Smooth muscle cell (in vitro differentiated cells): ENCODE results near the gene WNK2. TPM values are rescaled to one million over a fixed set of nuclear protein-coding genes. Genes with fewer than 3 reads are reported as not detected.

ENCODE experiments used
- DNase-seq: peaks from one replicate; lab custom pipeline; 2025; ENCODE audit not compliant: unreplicated experiment; lab: John Stamatoyannopoulos, UW
- H2AFZ ChIP-seq: fragments of 200-600 bp; sonication (generic); 2 replicates; pipeline ENCODE4 v1.6.0; 2016; ENCODE audit warnings: antibody characterized with exemption, low read depth, mild to moderate bottlenecking
- H3F3A ChIP-seq: fragments of 200-600 bp; sonication (generic); 2 replicates; pipeline ENCODE4 v1.6.0; 2017; ENCODE audit warnings: antibody characterized with exemption, low read depth
- H3K27ac ChIP-seq: fragments of 200-600 bp; sonication (generic); 2 replicates; pipeline ENCODE4 v1.5.1; 2016; ENCODE audit warnings: low read depth, mild to moderate bottlenecking
- H3K27me3 ChIP-seq: fragments of 200-600 bp; sonication (generic); 2 replicates; pipeline ENCODE4 v1.6.1; 2016; ENCODE audit warnings: low read depth, mild to moderate bottlenecking
- H3K36me3 ChIP-seq: fragments of 200-600 bp; sonication (generic); 2 replicates; pipeline ENCODE4 v1.5.1; 2016; ENCODE audit warnings: low read depth
- H3K4me1 ChIP-seq: fragments of 200-600 bp; sonication (generic); 2 replicates; pipeline ENCODE4 v1.5.1; 2016; ENCODE audit warnings: low read depth
- H3K4me2 ChIP-seq: fragments of 200-600 bp; sonication (generic); 2 replicates; pipeline ENCODE4 v1.6.0; 2016; ENCODE audit warnings: mild to moderate bottlenecking
- H3K4me3 ChIP-seq: fragments of 200-600 bp; sonication (generic); 2 replicates; pipeline ENCODE4 v1.5.1; 2016; ENCODE audit warnings: mild to moderate bottlenecking
- H3K79me2 ChIP-seq: fragments of 200-600 bp; sonication (generic); 2 replicates; pipeline ENCODE4 v1.6.0; 2016; ENCODE audit warnings: low read depth, mild to moderate bottlenecking
- H3K9ac ChIP-seq: fragments of 200-600 bp; sonication (generic); 2 replicates; pipeline ENCODE4 v1.6.0; 2016; ENCODE audit warnings: low read depth
- H3K9me3 ChIP-seq: fragments of 200-600 bp; sonication (generic); replicated peaks from 2 replicates; pipeline ENCODE4 v1.5.1; 2016; ENCODE audit warnings: low read depth
- H4K20me1 ChIP-seq: fragments of 200-600 bp; sonication (generic); 2 replicates; pipeline ENCODE4 v1.6.0; 2016; ENCODE audit warnings: low read depth
- WGBS: methylation state at CpG from one replicate; pipeline ENCODE4 v1.1.7; 2016; ENCODE audit warnings: low lambda C conversion rate; 5-methylcytosine and 5-hydroxymethylcytosine counted together
- polyA plus RNA-seq: library from polyadenylated mRNA; unstranded; fragments of >200 nt; fragmentation: Nextera tagmentation; extraction: Ambion mirVana; gene quantifications from 2 replicates; pipeline ENCODE4 v1.2.1, GENCODE V29; 2016
- total RNA-seq: library from RNA; depleted of rRNA; stranded (reverse); fragments of >200 nt; gene quantifications from 2 replicates; pipeline ENCODE4 v1.2.3, GENCODE V29; 2014
- TF ChIP-seq, protein P1 (sequence below): fragments of 200-600 bp; sonication (generic); IDR thresholded peaks from 2 replicates; pipeline ENCODE4 v1.5.1; 2017; ENCODE audit warnings: borderline replicate concordance, mild to moderate bottlenecking, antibody characterized with exemption; ENCODE audit not compliant: insufficient read depth, poor library complexity, severe bottlenecking

The WNK2 gene
- total and polyA plus RNA-seq, 2 experiments from 2014 or later: 0.27 to 0.31 TPM

- DNase-seq: no peak
- no peaks in the 10 kb centered on the region for H3K36me3 ChIP-seq
- WGBS: 83% methylated on average over 10 of the region's 10 CpGs
Observed at GRCh38 chr9:93261281-93261680, 77.3 kb downstream of the WNK2 start.

DNA sequence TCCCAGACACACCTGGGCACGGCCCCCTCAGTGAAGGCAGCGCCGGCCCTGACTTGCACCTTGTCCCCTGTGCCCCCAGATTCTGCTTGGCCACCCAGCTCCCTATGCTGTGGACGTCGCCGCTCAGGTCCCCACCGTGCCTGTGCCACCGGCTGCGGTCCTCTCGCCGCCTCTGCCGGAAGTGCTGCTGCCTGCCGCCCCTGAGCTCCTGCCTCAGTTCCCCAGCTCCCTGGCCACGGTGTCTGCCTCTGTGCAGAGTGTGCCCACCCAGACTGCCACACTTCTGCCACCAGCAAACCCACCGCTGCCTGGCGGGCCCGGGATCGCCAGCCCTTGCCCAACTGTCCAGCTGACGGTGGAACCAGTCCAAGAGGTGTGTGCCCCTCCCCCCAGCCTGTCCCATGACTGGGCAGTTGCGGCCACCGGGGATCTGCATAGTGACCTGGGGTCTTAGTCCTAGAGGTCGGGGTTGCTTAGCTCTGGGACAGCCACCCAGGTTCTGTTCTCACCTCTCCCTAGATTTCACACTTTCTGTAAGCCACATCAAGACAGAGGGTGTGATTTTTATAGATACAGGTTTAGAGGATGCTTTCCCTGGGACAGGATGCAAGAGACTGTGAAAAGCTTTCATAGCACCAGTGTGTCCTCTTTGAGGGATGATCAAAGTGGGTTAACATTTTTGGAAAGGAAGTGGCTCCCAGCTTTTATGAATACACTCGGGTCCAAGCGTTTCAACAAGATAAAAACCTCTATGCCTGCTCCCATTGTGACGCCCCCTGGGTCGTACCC is 78.0 kb downstream of the WNK2 start:
- Histone ChIP-seq H2AFZ (no peak overlapping the region), H3K27ac (no peak overlapping the region), H3K4me1 (no peaks in the 10 kb centered on the region), H3K79me2 (no peaks in the 10 kb centered on the region), H3K27me3 (no peaks in the 10 kb centered on the region), H3K9ac (no peak overlapping the region), H3K9me3 (no peaks in the 10 kb centered on the region), H3K4me2 (no peak overlapping the region), H3F3A (no peaks in the 10 kb centered on the region), H4K20me1 (no peaks in the 10 kb centered on the region), H3K4me3 (no peak overlapping the region), H3K36me3 (no peaks in the 10 kb centered on the region)
- no peak for DNase-seq
- TF ChIP-seq, protein P1, sequence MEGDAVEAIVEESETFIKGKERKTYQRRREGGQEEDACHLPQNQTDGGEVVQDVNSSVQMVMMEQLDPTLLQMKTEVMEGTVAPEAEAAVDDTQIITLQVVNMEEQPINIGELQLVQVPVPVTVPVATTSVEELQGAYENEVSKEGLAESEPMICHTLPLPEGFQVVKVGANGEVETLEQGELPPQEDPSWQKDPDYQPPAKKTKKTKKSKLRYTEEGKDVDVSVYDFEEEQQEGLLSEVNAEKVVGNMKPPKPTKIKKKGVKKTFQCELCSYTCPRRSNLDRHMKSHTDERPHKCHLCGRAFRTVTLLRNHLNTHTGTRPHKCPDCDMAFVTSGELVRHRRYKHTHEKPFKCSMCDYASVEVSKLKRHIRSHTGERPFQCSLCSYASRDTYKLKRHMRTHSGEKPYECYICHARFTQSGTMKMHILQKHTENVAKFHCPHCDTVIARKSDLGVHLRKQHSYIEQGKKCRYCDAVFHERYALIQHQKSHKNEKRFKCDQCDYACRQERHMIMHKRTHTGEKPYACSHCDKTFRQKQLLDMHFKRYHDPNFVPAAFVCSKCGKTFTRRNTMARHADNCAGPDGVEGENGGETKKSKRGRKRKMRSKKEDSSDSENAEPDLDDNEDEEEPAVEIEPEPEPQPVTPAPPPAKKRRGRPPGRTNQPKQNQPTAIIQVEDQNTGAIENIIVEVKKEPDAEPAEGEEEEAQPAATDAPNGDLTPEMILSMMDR: no peak
- 91% methylated on average over 26 of the region's 26 CpGs for WGBS

More at GRCh38 chr9:93261281-93261680, 77.3 kb downstream of the WNK2 start:
- Histone ChIP-seq H4K20me1 (no peaks in the 10 kb centered on the region), H3K4me1 (no peaks in the 10 kb centered on the region), H3K9me3 (no peaks in the 10 kb centered on the region), H3K9ac (no peak overlapping the region), H3K4me2 (no peak overlapping the region), H3K27ac (no peak overlapping the region), H3K79me2 (no peaks in the 10 kb centered on the region), H2AFZ (no peak overlapping the region), H3F3A (no peaks in the 10 kb centered on the region), H3K27me3 (no peaks in the 10 kb centered on the region), H3K4me3 (no peak overlapping the region)
- TF ChIP-seq, protein P1: no peak

DNA sequence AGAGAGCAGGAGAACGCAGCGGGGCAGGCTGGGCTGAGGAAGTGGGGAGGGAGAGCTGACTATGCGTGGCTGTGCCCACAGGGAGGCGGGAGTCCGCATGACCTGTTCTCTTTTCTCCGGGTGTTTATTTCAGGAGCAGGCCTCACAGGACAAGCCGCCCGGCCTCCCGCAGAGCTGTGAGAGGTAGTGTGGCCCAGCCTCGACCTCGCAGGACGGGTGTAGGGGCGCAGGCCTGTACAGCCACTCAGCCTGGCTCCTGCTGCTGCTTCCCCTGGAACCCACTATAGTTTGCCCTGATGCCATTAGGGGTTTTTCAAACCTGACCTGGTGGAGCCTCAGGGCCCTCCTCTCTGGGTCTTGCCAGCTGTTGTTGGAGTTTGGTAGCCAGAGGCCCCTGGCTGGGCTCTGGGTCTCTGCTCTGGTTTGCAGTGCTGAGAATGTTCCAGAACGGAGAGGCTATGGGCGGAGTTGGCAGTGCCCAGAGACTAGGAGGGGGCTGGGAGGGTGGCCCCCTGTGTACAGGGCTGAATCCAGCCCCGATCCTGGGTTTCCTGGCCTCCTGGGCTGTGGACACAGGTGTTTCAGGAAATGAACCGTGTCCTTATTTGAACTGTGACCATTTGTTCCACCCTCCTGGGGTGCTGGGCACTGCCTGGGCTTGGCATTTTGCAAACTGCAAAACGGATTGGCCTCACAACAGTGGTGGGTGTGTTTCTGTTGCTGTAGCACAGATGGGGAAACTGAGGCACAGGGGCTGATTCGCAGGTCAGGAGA is 78.8 kb downstream of the WNK2 start:
- DNase-seq: no peak
- Histone ChIP-seq H3K79me2 (no peaks in the 10 kb centered on the region), H3K9ac (no peak overlapping the region), H3K36me3 (no peaks in the 10 kb centered on the region), H3K27ac (no peak overlapping the region), H3K27me3 (no peaks in the 10 kb centered on the region), H3K4me2 (no peak overlapping the region), H3F3A (no peaks in the 10 kb centered on the region), H3K4me1 (no peaks in the 10 kb centered on the region), H3K4me3 (no peak overlapping the region), H2AFZ (no peak overlapping the region), H4K20me1 (no peaks in the 10 kb centered on the region), H3K9me3 (no peaks in the 10 kb centered on the region)
- TF ChIP-seq, protein P1: no peak
- WGBS: 91% methylated on average over 19 of the region's 19 CpGs
